ENCODE data around the gene PLPPR3.

The PLPPR3 gene

DNA sequence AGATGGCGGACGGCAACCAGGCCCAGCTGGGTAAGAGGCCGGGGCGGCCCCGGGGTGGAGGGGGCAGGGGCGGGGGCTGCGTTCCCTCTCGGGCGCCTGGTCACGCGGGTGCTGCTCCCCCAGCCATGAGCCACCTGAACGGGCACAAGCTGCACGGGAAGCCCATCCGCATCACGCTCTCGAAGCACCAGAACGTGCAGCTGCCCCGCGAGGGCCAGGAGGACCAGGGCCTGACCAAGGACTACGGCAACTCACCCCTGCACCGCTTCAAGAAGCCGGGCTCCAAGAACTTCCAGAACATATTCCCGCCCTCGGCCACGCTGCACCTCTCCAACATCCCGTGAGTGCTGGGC, 13.4 kb downstream of the PLPPR3 start:
- DNase-seq (ENCODE audit: low spot score), result no peak

DNA sequence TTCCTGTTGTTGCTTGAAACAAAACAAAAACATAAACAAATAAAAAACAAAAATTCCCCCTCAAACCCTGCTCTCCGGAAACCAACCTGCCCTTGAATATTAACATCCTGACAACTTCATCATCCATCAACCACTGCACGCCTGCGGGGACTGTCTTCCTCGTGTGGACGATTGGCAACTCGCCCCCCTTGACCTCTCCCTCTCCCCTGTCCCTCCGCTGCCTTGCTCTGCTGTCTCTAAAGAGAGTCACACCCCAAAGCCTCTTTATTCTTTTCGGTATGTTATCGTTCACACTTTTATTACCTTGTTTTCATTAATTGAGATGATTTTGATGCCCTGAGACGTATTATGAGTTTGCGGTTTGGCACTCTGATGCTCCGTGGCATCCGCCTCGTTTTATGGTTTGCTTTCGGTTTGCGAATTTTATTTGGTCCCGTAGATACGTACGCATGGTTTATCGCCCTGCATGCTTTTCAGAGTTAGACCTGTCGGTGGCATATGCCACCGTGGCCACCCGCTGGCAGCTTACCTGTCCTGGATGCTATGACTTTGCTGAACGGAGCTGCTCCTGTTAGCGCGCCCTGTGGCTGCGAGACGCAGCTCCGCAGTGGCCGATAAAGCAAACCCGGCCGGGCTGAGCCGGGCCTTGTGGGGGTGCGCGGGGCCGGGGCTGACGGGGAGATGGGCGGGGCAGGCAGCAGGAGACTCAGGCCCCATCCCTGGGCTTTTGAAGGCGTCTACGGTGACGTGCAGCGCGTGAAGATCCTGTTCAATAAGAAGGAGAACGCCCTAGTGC, 13.9 kb downstream of the PLPPR3 start:
- DNase-seq (ENCODE audit: low spot score), result peak; percentile 21

- DNase-seq (ENCODE audit: low spot score), result peak; percentile 13
Observed at GRCh38 chr19:806815-807421, 14.8 kb downstream of the PLPPR3 start.

DNA sequence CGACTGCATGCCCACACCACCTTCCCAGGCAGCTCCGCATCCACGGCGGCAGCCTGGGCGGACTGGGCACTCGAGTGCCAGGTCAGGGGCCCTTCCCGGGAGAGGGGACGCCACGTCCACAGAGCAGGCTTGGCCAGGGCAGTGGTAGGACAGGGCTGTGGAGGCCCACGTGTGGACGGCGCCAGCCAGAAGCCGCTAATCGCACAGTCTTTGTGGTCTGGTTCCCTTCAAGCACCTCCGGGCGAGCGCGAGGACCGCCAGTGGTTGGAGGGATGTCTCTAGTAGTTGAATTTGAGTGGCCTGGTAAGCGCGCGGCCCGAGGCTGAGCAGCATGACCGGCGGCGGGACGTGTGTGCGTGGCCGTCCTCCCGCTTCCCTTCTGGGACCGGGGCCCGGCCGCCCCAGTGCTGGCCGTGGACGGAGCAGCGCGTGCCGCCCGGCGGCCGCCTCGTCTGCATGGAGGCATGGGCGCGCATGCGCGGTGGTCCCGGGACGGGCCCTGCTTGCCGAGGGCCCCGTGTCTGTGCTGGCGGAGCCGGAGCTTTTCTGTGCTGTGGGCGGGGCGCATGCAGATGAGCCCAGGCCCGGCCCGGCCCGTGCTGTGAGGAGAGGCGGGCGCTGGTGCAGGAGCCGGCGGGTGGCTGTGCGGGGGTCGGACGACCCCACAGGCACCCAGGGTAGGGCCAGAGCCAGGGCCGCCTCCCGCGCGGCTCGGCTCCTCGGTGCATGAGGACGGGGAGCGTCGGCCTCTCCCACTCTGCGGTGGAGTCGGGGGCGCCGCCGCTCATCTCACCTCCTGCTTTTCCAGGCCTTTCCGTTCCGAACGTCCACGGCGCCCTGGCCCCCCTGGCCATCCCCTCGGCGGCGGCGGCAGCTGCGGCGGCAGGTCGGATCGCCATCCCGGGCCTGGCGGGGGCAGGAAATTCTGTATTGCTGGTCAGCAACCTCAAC, 15.9 kb downstream of the PLPPR3 start:
- no peak for DNase-seq (ENCODE audit: low spot score)

GRCh38 chr19:805166-805551, 16.6 kb downstream of the PLPPR3 start:
- no peak for DNase-seq (ENCODE audit: low spot score)

DNA sequence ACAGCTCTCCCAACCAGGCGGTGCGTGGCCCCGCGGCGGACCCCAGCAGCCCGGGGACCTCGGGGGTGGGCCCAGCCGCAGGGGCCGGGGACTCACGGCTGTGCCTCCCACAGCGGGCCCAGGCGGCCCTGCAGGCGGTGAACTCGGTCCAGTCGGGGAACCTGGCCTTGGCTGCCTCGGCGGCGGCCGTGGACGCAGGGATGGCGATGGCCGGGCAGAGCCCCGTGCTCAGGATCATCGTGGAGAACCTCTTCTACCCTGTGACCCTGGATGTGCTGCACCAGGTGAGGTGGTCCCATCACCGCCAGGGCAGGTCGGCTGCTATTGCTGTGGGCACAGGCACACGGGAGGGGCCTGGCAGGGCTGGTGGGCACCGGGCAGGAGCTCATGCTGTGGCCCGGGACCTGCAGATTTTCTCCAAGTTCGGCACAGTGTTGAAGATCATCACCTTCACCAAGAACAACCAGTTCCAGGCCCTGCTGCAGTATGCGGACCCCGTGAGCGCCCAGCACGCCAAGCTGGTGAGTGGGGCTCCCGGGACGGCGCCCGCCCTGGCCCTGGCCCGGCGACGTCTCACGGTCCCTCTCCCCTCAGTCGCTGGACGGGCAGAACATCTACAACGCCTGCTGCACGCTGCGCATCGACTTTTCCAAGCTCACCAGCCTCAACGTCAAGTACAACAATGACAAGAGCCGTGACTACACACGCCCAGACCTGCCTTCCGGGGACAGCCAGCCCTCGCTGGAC, 17.2 kb downstream of the PLPPR3 start:
- DNase-seq (ENCODE audit: low spot score), result no peak

DNA sequence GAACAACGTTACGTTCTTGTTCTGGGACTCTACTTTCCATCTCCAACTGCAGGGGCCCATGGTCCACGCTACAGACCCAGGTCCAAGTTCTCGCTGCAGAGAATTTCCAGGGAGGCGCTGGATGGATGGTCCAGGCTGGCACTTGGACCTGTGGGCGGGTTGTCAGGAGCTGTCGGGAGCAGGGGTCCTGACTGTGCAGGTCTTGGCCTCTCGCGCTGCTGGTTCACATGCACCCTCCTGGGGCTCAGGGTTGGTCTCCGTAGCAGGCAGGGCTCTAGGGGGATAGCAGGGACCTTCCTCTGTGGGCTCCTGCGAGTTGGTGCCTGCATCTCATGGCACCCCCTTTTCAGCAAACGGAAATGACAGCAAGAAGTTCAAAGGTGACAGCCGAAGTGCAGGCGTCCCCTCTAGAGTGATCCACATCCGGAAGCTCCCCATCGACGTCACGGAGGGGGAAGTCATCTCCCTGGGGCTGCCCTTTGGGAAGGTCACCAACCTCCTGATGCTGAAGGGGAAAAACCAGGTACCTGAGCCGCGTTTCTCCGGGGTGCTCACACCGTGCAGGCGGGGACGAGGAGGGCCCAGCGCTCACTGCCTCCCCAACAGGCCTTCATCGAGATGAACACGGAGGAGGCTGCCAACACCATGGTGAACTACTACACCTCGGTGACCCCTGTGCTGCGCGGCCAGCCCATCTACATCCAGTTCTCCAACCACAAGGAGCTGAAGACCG, 17.9 kb downstream of the PLPPR3 start:
- DNase-seq (ENCODE audit: low spot score), result no peak

- no peak for DNase-seq (ENCODE audit: low spot score)
Observed at GRCh38 chr19:803099-803561, 18.6 kb downstream of the PLPPR3 start.

- peak; percentile 72 for DNase-seq (ENCODE audit: low spot score)
Observed at GRCh38 chr19:802498-803098, 19.2 kb downstream of the PLPPR3 start.

DNA sequence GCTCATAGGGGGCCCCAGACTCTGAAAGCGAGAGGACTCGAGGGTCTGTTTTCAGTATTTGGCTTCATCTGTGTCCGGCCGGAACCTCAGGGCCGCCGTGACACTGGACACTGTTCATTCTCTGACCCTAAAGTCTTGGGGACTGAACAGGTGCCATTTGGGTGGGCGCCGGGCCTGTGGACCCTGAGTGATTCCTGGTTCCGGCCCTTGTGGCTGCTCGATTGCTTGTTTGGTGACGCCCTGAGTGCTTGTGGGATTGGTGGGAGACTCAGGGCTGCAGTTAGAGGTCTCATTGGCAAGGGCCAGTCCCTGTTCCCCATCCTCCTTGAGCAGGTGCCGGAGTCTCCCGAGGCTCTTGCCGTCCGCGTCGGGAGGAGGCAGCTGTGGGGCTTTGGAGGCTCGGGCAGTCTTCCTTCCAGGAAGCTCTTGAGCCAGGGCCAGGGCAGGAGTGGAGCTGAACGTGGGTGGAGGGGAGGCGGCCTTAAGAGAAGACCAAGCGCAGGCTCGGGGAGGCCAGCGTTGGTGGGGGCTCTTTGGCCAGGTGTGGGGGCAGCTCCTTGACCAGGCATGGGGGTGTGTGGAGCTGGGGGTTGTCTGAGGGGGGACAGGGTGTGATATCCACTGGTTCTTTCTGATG, 19.8 kb downstream of the PLPPR3 start:
- DNase-seq (ENCODE audit: low spot score), result peak; percentile 65

GRCh38 chr19:801030-801860, 20.5 kb downstream of the PLPPR3 start:
- peak; percentile 55 for DNase-seq (ENCODE audit: low spot score)

DNA sequence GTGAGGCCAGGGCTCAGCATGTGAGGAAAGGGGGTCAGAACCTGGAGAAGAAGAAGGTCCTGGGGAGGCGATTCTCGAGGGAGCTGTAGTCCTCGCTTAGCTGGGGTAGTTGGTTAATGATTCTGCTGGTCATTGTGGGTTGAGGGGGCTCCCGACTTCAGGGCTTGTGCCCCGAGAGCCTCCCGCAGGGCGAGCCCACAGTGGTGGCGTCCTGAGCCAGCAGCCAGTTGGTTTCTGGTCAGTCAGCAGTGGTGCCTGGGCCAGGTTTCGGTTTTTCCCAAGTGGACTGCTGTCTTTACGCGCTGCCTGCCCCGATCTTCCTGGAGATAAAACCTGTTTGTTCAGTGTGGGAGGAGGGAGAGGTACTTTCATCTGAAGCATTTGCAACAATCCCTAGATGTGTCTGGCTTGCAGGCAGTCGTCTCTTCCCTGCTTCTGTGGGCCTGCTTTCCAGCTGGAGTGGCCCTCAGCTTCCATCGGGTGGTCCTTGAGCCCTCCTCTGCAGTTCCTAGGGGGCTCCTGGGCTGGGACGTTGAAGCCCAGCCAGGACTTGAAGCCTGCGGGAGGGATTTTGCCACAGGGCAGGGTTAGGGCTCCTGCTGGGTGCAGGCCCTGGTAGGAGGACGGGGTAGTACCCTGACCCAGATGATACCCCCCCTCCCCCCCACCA, 21.3 kb downstream of the PLPPR3 start:
- DNase-seq (ENCODE audit: low spot score), result peak; percentile 29

DNA sequence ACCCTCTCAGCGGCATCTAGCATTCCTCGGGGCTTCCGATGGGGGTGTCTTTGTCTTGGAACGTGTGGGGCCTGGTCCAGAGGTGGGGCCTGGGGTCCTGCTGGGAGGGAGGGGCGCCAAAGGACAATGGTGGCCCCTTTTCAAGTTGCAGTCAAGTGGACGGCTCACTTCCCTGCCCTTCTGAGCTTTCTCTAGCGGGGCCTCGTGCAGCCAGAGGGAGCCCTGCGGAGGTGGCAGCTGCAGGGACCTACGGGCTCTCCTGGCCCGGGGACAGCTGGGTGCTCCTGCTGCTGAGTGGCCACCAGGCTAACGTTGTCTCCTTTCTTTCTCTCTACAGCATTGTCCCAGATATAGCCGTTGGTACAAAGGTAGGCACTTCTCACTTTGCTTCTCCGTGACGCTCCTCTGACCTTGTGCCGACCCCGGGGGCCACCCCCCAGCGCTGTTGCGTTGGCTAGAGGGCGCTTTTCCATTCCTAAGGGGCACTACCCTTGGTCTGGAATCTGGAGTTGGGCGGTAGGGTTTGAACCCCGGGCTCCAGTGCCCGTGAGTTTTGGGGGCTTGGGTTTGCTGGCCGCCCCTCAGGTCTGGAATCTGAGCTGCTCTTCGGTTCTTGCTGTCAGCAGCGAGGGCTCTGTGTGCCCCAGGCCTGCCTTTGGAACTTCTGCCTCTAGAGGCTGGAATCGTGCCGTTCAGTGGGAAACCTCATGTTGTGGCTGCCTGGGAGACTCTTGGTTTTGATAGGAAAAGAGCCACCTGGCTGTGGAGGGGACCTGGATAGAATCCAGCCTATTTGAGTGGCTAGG, 22.5 kb downstream of the PLPPR3 start:
- DNase-seq (ENCODE audit: low spot score), result peak; percentile 52

- DNase-seq (ENCODE audit: low spot score), result peak; percentile 36
Observed at GRCh38 chr19:798415-799075, 23.2 kb downstream of the PLPPR3 start.

DNA sequence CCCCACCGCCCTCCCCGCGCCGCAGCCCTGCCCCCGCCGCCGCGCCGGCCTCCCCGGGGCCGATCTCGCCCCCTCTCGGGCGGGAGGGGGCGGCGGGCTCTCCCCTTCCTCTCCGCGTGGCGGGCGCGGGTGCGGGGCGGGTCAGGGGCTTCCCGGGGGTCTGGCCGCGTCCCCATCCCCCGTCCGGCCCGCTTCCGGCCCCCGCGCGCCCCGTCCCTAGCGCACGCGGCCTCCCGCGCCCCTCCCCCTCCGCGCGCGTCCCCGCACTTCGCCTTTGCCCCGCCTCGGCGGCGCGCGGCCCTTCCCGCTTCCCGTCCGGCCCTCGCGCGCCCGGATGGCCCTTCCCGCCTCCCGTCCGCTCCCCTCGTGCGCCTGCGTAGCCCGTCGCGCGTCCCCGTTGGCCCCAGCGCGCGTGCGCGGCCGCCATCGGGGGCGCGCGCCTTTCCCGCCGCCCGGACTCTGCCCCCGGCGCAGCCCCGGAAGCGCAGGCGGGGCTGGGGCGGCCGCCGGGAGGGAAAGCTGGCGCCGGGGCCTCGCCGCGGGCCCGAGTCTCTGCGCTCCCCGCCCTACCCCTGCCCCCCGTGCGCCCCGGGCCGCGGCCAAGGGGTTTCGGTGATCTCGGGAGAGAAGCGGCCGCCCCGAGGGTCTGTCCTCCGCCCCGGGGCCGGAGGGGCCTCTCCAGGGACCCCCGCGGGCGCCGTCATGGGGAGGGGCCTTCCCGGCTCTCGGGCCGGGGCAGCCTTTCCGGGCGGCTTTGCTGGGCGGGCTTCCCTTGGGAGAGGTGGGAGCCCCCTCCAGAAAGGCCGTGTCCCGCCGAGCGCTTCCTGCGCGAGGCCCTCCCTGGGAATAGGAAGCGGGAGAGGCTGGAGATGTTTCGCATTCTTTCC, 24.0 kb downstream of the PLPPR3 start:
- DNase-seq (ENCODE audit: low spot score), result peak; percentile 99
